Kidney capillary endothelial cell (primary cell): ENCODE results near the gene SLC7A14.

Experiments used
- DNase-seq: peaks from one replicate; pipeline ENCODE4 v3.0.0-alpha.2; 2018; ENCODE audit warnings: low spot score

SLC7A14 gene

DNA sequence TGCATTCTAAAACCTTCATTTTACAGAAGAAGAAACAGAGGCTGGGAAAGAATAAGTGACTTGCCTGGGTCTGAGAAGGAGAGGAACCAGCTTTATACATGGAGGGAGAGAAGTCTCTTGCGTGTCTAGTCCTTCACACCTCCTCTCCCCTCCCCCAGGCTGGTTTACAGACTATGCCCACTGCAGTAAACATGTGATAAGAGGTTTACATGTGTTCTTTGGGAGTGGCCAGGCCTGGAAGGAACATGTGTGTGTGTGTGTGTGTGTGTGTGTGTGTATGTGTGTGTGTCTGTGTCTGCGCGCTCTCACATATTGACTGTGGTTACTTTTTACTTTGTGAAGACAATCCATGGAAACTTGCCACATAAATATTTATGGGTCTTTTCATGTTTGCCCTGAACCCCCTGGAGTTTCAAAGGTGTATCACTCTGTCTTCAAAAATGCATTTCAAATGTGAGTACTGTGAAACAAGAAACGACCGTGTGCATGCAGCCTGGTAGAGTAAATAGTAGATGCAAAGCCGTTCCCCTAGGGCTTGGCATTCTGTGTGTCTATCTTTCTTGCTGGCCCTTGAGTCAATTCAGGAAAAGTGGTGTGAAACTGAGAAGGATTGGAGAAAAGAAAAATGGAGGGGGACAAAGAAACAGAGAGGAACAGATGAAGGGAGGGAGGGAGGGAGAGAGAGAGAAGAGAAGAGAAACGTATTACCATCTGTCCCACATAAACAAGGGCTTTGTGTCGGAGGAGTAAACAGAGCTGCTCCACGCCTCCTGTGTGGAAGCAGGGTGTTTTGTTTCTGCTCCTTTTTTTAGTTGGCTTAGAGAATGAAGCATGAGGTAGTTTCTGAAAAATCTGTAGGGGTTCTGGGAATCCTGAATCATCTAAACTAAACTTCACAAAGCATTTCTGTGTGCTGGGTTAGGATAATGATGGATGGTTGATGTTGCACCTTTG lies 115.5 kb downstream of the SLC7A14 start:
- no peak for DNase-seq

DNA sequence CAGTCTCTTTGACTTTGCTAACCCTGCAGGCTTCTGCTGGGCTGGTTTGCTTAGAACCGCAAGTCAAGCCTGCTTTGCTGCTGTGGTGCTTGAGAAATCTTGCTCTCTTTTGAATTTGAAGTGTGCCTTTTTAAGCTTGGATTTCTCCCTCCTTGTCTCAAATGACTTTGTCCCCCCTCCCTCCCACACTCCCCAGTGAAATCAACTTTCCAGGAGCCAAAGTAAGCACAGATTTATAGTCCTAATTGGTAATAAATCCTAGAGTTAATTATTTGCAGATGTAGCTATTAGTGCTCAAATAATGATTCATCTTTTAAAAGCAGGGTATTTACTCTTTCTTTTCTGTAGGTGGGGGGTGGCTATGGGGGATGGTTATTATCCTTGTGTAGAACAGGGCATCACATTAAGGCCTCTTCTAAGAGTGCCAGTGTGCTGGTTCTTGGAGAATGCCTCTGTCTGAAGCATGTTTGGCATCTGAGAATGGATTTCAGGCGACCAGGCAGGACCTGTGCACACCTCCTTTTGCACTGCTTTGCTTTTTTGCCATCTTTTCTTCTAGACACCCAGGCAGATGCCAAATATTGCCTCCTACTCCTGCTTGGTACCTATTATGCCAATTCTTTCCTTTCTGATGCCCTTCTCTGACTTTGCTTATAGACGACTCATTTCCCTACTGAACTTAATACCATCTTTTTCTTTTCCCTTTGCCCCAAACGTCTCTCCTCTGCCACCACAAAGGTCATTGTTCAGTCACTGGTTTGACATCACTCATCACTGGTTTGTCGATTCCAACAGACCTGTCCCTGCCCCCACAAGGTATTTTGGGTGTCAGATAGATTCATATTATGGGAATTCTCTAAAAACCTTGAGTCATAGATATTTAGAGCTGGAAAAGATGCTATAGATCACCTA lies 116.5 kb downstream of the SLC7A14 start:
- no peak for DNase-seq

DNA sequence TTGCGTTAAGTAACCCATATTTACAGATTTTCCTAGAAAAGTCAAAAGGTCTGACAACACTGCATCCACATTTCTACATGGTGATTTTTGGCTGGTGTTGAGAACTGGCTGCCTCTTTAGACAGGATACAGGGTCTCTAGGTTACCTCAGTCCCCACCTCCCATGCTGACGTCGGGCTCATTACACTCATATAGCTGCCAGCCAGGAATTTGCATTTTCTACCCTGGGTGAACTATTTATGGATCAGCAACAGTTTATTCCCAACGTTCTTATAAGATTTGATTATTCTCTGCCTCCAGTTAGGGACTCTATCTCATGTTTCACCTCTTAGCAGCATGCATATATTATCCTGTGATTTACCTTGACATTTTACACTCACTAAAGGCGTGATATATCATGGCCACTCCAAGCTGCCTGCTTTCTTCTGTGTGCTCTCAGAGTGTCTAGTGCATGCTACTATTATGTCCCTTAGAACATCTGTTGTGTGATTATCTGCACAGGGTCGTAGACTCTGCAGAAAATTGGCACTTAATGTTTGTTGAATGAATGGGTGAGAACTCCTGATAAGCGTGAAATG lies 118.2 kb downstream of the SLC7A14 start:
- DNase-seq, result no peak

DNA sequence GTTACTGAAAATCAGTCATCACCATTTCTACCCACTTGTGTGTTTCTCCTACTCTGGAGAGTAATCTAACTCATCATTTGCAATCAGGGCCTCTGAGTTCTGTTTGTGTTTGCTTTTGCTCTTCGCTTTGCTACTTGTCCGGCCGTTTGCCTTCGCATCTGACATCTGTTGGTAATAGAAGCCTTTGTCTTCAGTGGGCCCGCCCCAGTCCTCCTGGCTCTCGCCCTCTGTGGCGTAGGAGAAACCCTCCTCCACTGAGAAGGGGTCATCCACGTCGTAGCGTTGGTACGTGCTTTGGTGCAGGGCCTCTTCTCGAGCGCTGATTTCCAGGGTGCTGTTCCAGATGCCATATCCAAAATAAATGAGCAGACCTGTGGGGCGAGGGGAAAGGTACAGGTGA lies 118.9 kb downstream of the SLC7A14 start:
- no peak for DNase-seq

DNA sequence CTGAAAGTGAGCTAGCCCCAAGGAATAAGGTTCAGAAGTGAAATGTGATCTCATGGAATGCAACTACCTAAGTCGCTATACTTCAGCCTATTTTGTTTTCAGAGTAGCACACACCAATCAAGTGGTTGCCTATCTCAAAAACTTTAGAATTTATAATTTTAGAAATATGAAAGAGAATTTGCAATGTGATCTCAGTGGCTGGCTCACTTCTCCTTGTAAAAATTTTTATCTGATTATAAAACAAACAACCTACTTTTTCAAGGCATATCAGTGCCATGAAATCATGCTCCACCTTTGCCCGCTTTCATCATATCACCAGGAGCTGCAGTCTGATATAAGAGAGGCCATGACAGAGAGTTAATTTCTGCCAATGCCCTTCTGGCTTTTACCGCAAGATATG lies 119.9 kb downstream of the SLC7A14 start:
- DNase-seq, result no peak

DNA sequence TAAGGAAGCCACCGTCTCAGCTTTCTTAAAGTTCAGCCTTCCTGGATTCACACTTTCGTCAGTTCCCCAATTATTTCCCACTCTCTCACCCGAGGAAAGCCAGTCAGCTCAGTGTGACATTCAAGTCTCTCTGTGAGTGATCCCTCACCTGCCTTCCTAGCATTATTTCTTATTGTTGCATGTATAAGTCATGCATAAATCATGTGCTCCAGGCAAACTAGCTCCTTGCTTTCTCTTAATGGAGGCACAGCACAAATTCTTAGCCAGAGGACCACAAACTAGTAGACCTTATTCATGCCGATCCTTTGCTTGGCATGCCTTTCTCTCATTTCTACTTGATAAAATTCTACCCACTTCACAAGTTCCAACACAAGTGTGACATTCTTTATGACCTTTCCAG lies 122.9 kb downstream of the SLC7A14 start:
- no peak for DNase-seq

DNA sequence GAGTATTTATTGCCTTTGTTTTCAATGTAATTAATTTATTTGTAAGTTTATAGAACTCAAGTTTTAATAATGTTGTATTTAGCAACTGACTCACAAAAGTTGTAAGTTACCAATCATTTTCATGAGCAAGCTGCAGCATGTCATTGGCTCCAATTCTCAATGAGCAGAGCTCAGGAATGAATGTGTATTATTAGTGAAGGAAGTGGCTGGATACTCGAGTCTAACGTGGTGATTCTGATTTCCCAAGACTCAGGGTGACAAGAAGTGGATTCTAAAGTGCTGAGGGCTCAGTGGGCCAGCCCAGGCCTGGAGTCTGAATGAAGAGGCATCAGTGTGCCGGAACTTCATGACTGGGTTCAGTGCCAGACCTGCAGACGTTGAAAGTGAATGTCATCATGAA lies 127.6 kb downstream of the SLC7A14 start:
- no peak for DNase-seq

DNA sequence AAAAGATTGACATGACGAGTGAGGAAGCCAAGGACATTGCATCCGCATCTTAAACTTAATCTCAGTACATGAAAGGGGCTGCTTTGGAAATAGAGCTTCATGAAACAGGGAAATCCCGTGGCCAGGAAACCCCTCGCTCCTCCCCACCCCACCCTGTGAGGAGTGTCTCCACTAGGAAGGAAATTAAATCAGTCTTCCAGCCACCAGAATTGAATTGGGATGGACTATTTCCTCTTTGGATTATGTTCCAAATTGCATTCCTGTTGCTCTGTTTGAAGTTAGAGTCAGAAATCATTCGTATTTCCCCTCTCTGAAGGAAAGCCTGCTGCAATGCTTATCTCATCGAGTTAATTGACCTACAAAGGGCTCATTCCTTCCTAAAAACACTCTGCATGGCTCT lies 131.4 kb downstream of the SLC7A14 start:
- DNase-seq, result no peak

DNA sequence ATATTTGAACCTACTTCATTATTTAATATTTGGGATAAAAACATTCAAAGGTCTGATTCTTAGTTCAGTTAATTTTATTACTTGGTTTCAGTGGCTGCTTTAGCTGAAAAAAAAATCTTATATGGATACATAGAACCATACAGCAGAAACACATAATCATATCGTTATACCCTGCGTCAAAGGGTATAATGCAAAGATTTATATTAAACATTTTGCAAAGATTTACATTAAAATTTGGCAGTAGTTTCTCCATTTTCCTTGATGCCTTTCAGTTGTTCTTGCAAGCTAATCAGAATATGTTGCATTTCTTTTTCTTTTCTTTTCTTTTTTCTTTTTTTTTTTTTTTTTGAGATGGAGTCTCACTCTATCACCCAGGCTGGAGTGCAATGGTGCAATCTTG lies 135.8 kb downstream of the SLC7A14 start:
- no peak for DNase-seq

DNA sequence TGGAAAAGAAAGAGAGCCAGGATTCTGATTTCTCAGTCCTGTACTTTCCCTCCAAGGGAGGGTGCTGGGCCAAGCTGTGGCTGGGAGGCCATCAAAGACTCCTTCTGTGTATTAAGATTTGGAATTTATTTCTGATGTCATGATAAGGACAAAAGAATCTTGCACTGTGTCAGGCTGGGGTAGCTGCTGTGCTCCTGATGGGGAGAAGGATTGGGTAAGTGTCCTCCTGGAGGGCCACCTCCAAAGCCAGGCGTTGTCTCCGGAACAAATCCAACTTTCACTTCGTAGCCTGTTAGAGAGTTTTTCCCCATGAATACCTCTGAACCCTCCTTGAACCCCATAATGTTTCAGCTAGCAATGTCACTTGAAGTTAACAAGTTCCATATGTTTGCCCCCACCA lies 137.3 kb downstream of the SLC7A14 start:
- DNase-seq, result no peak

DNA sequence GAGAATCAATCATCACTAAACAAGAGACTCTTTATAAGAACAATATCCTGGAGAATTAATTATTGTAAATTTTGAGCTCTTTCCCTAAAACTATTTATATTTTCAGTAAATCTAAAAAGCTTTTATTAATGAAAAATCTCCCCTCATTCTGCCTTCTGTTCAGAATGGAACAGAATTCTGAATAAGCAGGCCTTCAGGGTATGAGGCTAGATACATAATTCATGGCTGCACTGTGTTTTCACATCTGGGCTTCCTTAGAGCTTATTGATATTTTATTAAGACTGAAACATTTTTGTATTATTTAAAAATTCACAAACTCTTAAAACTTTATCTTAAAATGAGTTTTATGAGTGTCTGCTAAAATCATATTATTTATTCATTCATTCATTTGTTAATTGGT lies 142.4 kb downstream of the SLC7A14 start:
- DNase-seq, result no peak

DNA sequence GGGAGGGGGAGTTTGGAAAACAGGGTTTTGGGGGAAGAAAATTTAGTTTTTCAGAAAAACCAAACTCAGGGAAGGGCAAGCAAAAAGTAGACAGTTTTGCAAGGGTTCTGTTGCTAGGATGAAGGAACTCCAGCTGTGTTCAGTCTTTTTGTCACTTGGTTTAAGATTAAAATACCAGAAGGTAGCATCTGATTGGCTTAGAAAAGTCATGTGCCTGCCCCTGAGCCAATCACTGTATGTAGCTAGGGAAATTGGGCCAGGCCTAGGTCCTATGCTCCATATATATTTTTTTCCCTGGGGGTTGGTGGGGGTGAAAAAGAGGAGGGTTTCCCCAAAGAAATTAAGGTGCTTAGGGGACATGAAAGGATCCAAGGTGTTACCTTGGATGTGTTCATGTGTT lies 142.9 kb downstream of the SLC7A14 start:
- DNase-seq, result no peak

DNA sequence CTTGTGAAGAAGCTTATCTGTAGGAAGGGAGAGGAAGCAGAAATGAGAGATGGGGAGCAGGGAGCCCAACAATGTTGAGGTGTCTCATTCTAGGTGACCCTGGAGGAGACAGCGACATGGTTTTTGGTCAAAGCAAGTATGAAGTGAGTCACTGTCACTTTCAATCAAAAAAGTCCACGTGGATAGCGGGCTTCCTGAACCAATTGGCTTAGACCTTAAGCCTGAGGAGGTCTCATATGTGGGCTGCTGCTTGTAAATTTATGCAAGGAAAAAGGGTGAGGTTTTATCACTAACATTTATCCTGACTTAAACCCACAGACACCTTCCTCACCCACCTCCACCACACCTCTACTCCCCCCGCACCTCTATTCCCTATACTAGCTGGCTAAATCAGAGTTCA lies 144.5 kb downstream of the SLC7A14 start:
- DNase-seq, result no peak

DNA sequence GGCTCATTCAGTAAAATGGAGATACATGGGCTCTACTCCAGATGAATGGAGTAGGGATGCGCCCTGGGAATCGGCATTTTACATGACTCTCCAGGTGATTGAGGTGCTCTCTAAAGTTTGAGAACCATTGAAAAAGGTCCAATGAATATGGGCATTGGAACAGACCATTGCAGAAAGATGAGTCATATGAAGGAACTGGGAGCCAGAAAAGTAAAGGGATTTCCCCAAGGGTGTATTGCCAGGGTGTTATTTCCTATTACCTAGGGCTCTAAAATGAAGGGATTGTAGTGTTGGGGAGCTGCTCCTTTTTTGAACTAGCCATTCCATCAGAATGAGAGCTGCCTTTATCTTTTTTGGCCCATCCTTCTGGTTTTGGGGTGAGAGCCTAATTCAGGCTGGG lies 145.5 kb downstream of the SLC7A14 start:
- DNase-seq, result no peak

DNA sequence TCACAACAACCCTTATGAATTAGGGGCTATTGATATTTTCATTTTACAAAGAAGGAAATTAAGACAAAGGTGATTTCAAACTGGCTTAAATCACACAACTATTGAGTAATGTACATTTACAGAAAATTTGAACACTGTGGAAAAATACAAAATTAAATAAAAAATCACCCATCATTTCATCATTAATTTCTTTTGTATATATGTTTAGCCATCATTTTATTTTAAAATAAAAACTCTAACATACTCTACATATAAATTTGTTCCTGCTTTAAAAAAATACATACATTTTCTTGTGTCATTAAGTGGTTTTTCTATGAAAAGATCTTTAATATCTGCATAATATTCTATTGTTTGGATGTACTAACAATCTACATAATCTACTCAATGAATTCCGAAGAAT lies 147.0 kb downstream of the SLC7A14 start:
- no peak for DNase-seq

DNA sequence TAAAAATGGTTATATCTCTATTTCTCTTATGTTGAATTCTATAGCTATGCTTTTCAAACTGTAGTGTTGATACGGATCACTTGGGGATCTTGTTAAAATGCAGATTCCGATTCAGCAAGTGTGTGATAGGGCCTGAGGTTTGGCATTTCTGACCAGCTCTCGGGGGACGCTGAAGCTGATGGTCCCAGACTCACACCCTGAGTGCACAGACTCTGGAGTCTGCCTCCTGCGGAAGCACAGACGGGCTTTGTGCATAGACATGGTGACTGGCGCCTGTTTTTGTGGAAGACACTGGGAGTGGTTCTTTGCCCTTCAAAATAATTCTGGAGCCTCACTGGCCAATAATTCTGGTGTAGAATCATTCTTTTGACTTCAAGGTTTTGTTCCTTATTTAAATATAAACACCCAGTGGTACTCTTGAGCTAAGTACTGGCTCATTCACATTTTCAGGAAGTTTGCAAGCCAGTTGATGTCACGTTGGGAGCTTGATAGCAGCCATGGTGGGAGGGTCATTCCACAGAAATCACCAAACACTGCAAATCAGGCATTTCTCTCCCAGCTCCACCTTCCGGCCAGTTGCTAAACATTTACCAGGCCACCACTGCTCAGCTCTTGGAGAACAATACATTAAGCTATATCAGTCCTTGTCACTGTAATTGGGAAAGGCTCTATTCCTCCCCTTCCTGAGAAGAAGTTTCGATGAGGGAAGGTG lies 148.0 kb downstream of the SLC7A14 start:
- no peak for DNase-seq

DNA sequence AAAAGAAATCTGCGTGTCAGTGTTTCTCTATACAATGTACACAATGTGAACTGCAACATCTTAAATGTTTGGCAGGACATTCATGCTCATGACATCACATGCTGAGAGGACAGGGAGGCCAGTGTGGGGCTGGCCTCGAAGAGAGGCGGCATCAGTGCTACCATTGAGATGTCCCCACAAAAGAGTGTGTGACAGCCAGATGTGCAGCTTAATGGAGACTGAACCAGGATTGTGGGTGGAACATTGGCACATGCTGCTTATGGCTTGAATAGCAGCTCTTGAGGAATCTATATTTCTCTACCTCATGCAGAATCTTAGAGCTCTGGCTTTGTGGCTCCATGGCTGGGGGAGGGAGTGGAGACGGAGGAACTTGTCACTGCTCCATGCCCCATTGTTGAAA lies 148.7 kb downstream of the SLC7A14 start:
- DNase-seq, result no peak

DNA sequence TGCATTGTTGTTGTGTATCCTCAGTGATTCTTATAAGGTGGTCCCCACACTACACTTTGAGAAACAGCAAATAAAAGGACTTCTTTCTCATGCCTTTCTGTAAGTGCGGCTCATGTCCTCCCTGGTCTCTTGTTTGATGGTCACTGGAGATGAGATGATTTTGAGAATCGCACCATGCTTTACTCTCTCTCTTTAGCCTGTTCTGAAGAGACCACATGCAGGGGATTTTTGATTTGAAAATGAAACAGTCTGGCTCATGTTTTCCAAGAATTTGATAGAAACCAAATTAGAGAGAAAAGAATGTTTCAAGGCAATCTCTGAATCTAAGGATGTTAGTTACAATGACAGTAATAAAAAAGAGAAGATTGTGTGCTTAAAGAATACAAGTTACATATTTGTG lies 149.2 kb downstream of the SLC7A14 start:
- DNase-seq, result no peak

DNA sequence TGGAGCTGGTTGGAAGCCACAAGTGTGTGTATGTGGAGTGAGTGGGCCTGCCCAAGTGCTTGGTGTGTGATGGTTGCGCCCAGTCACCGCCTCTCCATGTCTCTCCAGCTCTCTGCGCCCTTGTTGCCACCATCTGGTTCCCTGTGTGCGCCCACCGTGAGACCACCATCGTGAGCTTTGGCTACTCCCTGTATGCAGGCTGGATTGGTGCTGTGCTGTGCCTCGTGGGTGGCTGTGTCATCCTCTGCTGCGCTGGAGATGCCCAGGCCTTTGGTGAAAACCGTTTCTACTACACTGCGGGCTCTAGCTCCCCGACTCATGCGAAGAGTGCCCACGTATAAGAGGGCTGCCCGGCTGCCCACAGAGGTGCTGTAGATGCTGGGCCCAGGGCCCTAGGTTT lies 153.5 kb downstream of the SLC7A14 start:
- DNase-seq, result no peak

DNA sequence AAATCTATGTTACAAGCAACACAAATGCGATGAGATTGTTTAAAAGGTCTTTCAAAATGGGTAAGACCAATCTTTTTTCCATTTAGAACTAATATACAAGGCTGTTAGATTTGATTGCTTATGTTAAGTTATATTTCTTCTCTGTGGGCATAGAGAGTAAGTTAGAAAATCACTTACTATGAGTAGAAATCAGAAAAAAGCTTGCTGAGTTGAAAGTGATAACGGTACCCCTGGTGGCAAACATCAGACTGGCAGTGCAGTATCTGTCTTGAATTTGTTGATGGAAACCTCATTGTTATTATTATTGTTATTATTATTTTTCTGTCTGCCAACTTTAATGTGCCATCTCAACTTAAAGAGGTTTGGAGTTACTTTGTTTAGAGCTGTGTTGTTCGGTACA lies 154.8 kb downstream of the SLC7A14 start:
- no peak for DNase-seq

DNA sequence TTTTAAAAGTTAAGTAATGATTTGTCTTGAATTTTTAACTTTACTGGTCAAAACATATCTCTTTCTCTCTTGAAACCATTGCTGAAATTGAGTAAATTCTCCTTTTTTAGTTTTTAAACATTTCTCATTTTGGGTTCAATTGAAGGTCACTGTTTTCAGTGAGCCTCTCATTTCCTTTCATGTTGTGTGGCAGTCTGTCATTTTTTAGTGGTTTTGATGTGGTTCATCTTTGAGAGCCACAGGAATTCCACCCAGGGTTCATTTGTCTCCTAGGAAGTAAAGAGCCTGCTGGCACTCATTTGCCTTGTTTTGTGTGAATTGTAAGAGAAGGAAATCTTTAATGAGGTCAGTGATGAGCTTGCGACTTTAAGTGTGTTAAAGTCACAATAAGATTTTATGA lies 156.8 kb downstream of the SLC7A14 start:
- DNase-seq, result no peak

DNA sequence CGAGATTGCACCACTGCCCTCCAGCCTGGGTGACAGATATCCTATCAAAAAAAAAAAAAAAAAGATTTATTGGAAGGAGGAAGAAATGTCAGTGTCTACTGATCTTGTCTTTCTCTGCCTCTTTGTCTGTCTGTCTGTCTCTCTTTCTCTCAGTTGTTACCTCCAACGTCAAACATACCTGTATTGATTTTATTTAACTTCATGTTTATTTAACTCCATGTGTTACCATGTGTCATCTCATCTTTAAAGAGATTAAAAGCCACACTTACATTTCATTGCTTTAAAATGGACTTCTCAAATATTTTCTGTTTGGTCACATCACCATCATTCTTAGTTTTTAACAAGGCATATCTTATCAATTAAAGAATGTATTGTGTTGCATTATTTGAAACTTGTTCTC lies 157.8 kb downstream of the SLC7A14 start:
- no peak for DNase-seq
